Activated CD8-positive, alpha-beta memory T cell treated with anti-CD3 and anti-CD28 coated beads for 24 hours (primary cell): Measurements from ENCODE around the gene FGD1.

Experiments used
- DNase-seq: peaks from one replicate; pipeline ENCODE4 v3.0.0-alpha.2; 2020

FGD1 gene

GRCh38 chrX:54470054-54470760, 25.8 kb downstream of the FGD1 start:
- no peak for DNase-seq

GRCh38 chrX:54452920-54453319, 43.1 kb downstream of the FGD1 start:
- no peak for DNase-seq

- no peak for DNase-seq
Measured at GRCh38 chrX:54449929-54450328, 46.1 kb downstream of the FGD1 start.

- DNase-seq = no peak
Measured at GRCh38 chrX:54447461-54447860, 48.6 kb downstream of the FGD1 start.

- DNase-seq = no peak
Measured at GRCh38 chrX:54446084-54446483, 50.0 kb downstream of the FGD1 start.

GRCh38 chrX:54444752-54445151, 51.3 kb downstream of the FGD1 start:
- no peak for DNase-seq

GRCh38 chrX:54442790-54443189, 53.2 kb downstream of the FGD1 start:
- DNase-seq = no peak

- DNase-seq = peak; percentile 82
Measured at GRCh38 chrX:54439960-54440871, 55.8 kb downstream of the FGD1 start, which contains the start of gene TSR2. TSR2 (plus strand) TSS chrX:54440404; CDS start chrX:54440422, 18 bp downstream.

GRCh38 chrX:54435121-54435520, 60.9 kb downstream of the FGD1 start:
- no peak for DNase-seq

- no peak for DNase-seq
Measured at GRCh38 chrX:54430519-54430918, 65.5 kb downstream of the FGD1 start.

GRCh38 chrX:54427837-54428424, 68.1 kb downstream of the FGD1 start:
- DNase-seq = no peak

GRCh38 chrX:54423161-54423888, 72.7 kb downstream of the FGD1 start:
- no peak for DNase-seq

GRCh38 chrX:54422168-54422567, 73.9 kb downstream of the FGD1 start:
- no peak for DNase-seq

GRCh38 chrX:54419559-54420302, 76.3 kb downstream of the FGD1 start:
- DNase-seq = no peak

- DNase-seq = no peak
Measured at GRCh38 chrX:54416965-54417364, 79.1 kb downstream of the FGD1 start.

- no peak for DNase-seq
Measured at GRCh38 chrX:54415534-54416350, 80.3 kb downstream of the FGD1 start.

GRCh38 chrX:54413753-54414152, 82.3 kb downstream of the FGD1 start:
- no peak for DNase-seq

GRCh38 chrX:54411732-54412131, 84.3 kb downstream of the FGD1 start:
- no peak for DNase-seq

- DNase-seq = no peak
Measured at GRCh38 chrX:54407266-54407665, 88.8 kb downstream of the FGD1 start.

- DNase-seq = no peak
Measured at GRCh38 chrX:54397113-54397512, 98.9 kb downstream of the FGD1 start.
